GM12873 (cell line): ENCODE results near the gene MBD5.
A peak's percentile ranks its signal among the peaks of the same experiment; 100 is the strongest.

Experiments used
- CTCF ChIP-seq: IDR thresholded peaks from 2 replicates; pipeline ENCODE4 v1.5.1; 2012; ENCODE audit warnings: low read depth, mild to moderate bottlenecking, moderate library complexity, low read length, control low read depth; ENCODE audit not compliant: insufficient read depth; ENCODE audit errors: missing control alignments

The MBD5 gene

GRCh38 chr2:148495586-148495985 lies 474.7 kb downstream of the MBD5 start:
- TF ChIP-seq CTCF = no peak

- no peak for TF ChIP-seq CTCF
These were observed 480.7 kb downstream of the MBD5 start for GRCh38 chr2:148501545-148501944.

- no peak for TF ChIP-seq CTCF
These were observed 482.6 kb downstream of the MBD5 start for GRCh38 chr2:148503516-148503915.

- TF ChIP-seq CTCF = no peak
These were observed 487.1 kb downstream of the MBD5 start for GRCh38 chr2:148507970-148508369.

GRCh38 chr2:148508878-148509287 lies 488.0 kb downstream of the MBD5 start:
- no peak for TF ChIP-seq CTCF

GRCh38 chr2:148509288-148509902 lies 488.5 kb downstream of the MBD5 start:
- TF ChIP-seq CTCF = peak; percentile 98

GRCh38 chr2:148511883-148512282 lies 491.0 kb downstream of the MBD5 start:
- no peak for TF ChIP-seq CTCF

- no peak for TF ChIP-seq CTCF
These were observed 491.6 kb downstream of the MBD5 start for GRCh38 chr2:148512501-148512900.
